DMS53 (cell line): Measurements from ENCODE around the gene R3HCC1L.
"Not testable (repeated sequence)": the region's sequence is repeated elsewhere in the genome, so short reads cannot be mapped to it uniquely, and the experiment has no call there.

Experiments used
- DNase-seq: peaks from one replicate; lab custom pipeline; 2025; lab: John Stamatoyannopoulos, UW

The R3HCC1L gene

GRCh38 chr10:98172495-98172894 is 38.0 kb downstream of the R3HCC1L start:
- no peak for DNase-seq

- DNase-seq = no peak
Observed at GRCh38 chr10:98173260-98173659, 38.8 kb downstream of the R3HCC1L start.

DNA sequence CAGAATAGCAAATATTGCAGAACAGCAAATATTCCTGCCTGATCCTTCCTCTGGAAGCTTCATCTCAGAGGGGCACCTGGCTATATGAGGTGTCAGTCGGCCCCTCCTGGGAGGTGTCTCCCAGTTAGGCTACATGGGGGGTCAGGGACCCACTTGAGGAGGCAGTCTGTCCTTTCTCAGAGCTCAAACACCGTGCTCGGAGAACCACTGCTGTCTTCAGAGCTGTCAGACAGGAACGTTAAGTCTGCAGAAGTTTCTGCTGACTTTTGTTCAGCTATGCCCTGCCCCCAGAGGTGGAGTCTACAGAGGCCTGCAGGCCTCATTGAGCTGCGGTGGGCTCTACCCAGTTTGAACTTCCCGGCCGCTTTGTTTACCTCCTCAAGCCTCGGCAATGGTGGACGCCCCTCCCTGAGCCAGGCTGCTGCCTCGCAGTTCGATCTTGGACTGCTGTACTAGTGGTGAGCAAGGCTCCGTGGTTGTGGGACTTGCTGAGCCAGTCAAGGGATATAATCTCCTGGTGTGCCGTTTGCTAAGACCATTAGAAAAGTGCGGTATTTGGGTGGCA is 48.0 kb downstream of the R3HCC1L start:
- not testable (repeated sequence) for DNase-seq

DNA sequence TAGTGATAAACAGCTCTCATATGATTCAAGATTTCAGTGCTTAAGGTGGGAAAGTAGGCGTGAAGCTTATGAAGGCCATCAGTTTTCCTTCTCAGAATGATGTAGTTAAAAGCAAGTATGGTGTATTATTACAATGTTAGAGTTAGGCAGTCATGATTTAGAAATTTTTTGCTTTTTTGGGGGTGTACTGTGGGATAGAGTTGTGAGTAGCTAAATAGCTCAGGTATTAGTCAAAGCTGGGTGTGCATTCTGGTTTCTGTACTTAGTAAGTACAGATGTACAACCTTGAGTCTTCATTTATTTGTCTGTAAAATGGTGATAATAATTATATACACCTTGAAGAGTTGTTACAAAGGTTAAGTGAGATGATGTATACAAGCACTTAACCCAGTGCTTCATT is 52.2 kb downstream of the R3HCC1L start:
- no peak for DNase-seq

DNA sequence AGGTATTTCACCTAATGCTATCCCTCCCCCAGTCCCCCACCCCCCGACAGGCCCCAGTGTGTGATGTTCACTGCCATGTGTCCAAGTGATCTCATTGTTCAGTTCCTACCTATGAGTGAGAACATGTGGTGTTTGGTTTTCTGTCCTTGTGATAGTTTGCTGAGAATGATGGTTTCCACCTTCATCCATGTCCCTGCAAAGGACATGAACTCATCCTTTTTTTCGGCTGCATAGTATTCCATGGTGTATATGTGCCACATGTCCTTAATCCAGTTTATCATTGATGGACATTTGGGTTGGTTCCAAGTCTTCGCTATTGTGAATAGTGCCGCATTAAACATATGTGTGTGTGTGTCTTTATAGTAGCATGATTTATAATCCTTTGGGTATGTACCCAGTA is 56.3 kb downstream of the R3HCC1L start:
- not testable (repeated sequence) for DNase-seq

- DNase-seq = no peak
Observed at GRCh38 chr10:98193037-98193436, 58.6 kb downstream of the R3HCC1L start.

DNA sequence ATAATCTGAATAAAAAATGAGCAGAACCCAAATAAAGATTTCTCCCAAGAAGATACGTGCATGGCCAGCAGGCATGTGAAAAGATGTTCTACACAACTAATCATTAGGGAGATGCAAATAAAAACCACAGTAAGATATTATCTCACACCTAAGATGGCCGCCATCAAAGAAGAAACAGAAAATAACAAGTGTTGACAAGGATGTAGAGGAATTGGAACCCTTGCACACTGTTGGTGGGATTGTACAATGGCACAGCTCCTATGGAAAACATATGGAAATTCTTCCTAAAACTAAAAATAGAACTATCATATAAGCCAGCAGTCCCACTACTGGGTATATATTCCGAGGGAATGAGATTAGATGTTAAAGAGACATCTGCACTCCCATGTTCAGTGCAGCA is 60.2 kb downstream of the R3HCC1L start:
- no peak for DNase-seq

- DNase-seq = no peak
Observed at GRCh38 chr10:98195120-98195519, 60.7 kb downstream of the R3HCC1L start.

DNA sequence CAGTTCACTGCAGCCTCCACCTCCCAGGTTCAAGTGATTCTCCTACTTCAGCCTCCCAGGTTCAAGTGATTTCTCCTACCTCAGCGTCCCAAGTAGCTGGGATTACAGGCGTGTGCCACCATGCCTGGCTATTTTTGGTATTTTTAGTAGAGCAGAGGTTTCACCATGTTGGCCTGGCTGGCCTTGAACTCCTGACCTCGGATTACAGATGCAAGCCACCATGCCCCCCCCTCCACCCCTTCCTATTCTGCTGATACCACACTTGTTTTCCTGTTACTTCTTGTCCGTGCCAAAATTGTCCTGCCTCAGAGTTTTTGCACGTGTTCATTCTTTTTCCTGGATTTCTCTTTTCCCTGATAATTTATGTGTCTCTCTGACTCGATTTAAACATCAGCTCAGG is 62.5 kb downstream of the R3HCC1L start:
- DNase-seq = no peak

DNA sequence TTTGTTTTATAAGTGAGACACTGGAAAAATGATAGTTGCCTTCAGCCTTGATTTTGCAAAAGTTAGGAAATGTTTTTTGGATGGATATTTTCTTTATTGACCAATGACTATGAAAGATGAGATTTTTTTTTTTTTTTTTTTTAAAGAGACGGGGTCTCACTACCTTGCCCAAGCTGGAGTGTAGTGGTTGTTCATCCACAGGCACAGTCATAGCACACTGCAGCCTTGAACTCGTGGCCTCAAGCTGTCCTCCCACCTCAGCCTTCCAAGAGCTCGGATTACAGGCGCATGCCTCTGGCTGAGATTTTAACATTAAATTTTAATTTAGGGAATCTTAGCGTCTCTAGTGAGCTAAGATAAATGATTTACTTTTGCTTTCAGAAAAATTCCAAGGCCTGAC is 67.3 kb downstream of the R3HCC1L start:
- no peak for DNase-seq

GRCh38 chr10:98202378-98202777 is 67.9 kb downstream of the R3HCC1L start:
- no peak for DNase-seq

DNA sequence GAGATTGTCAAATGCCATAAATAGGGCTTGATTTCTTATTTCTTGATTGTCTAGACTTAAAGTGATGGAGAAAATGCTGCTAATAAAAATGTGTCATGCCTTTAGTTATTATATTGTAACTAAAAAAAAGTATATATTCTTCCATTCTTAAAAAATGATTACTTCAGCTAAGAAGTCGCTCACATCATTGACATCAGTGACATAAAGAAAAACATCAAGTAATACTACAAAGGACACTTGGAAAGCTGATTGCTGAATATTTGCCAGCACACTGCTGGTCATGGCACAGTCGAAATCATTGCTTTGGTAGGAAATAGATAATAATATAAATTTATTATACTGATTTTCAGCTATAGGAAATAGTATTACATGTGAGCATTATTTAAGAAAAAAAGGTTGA is 70.9 kb downstream of the R3HCC1L start:
- no peak for DNase-seq

GRCh38 chr10:98208925-98209324 is 74.5 kb downstream of the R3HCC1L start:
- DNase-seq = no peak

- no peak for DNase-seq
Observed at GRCh38 chr10:98209441-98209840, 75.0 kb downstream of the R3HCC1L start.

GRCh38 chr10:98212196-98212595 is 77.7 kb downstream of the R3HCC1L start:
- DNase-seq = no peak

- DNase-seq = no peak
Observed at GRCh38 chr10:98213740-98214139, 79.3 kb downstream of the R3HCC1L start.

- no peak for DNase-seq
Observed at GRCh38 chr10:98215373-98215772, 80.9 kb downstream of the R3HCC1L start.

- no peak for DNase-seq
Observed at GRCh38 chr10:98217801-98218200, 83.3 kb downstream of the R3HCC1L start.

GRCh38 chr10:98223874-98224273 is 89.4 kb downstream of the R3HCC1L start:
- DNase-seq = no peak

GRCh38 chr10:98224509-98224908 is 90.1 kb downstream of the R3HCC1L start:
- DNase-seq = no peak

DNA sequence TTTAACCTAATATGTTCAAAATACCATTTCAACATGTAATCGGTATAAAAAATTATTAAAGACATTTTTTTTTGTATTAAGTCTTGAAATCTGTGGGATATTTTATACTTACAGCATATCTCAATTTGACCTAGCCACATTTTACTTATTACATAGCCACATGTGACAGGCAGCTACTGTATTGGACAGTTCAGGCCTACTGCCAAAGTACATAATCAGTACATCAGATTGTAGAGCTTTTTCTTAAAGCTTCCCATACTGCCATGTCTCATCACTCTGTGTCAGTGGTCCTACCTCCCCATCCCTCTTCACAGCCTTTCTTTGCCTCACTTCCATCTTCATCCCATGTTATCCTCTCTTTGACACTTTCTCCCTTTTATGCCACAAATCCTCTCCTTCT is 90.5 kb downstream of the R3HCC1L start:
- DNase-seq = no peak

GRCh38 chr10:98226508-98227144 is 92.2 kb downstream of the R3HCC1L start:
- DNase-seq = no peak

GRCh38 chr10:98227713-98228112 is 93.3 kb downstream of the R3HCC1L start:
- not testable (repeated sequence) for DNase-seq

DNA sequence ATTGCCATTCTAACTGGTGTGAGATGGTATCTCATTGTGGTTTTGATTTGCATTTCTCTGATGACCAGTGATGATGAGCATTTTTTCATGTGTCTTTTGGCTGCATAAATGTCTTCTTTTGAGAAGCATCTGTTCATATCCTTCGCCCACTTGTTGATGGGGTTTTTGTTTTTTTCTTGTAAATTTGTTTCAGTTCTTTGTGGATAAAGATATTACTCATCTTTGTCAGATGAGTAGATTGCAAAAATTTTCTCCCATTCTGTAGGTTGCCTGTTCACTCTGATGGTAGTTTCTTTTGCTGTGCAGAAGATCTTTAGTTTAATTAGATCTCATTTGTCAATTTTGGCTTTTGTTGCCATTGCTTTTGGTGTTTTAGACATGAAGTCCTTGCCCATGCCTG is 93.8 kb downstream of the R3HCC1L start:
- DNase-seq = not testable (repeated sequence)
